A172 (cell line): ENCODE data around the gene GOLGA6L2. TPM values are rescaled to one million over a fixed set of nuclear protein-coding genes. Genes with fewer than 3 reads are reported as not detected.
"Not testable (repeated sequence)": the region's sequence is repeated elsewhere in the genome, so short reads cannot be mapped to it uniquely, and the experiment has no call there.

ENCODE experiments used
- DNase-seq: peaks from one replicate; pipeline ENCODE4 v3.0.0-alpha.2; 2015; ENCODE audit warnings: low spot score
- total RNA-seq: library from RNA; depleted of rRNA; stranded (reverse); fragments of >200 nt; shearing (Covaris generic); gene quantifications from 2 replicates; pipeline ENCODE4 v1.2.3, GENCODE V29; 2014

GOLGA6L2 gene
- total RNA-seq, 1 experiment from 2014 or later: not detected

DNA sequence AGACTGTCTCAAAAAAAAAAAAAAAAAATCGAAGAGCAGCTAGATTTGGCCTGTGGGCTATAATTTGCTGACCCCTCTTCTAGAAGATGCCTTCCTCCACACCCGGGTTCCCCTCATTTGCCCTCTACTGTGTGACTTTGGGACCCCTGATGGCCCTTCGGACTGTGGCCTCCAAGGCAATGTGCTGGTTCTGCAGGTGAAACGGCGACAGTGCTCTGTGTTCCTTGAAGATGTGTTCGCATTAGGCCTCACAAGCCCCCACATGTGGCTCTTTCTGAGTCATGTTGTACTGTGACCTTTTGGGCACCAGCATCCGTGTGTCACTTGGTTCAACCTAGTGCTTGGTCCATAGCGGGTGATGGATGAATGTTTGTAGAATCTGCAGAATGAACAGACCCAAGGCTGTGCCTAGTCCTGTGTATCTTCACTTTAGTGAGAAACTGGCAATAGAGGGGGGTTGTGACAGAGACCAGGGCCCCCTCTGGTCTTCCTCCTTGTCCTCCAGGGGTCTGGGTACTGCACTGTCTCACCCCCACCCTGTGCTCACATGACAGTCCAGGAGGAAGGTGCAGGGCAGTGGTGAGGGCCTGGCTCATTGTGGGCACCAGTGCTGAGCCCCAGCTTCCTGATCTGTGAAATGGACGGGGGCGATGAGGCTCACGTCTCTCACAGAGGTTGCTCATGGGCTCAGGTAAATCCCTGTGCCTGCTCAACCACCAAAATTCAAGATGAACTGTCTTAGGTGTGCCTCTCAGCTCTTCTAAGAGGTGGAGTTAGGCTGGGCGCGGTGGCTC is 22.7 kb downstream of the GOLGA6L2 start:
- DNase-seq: no peak

DNA sequence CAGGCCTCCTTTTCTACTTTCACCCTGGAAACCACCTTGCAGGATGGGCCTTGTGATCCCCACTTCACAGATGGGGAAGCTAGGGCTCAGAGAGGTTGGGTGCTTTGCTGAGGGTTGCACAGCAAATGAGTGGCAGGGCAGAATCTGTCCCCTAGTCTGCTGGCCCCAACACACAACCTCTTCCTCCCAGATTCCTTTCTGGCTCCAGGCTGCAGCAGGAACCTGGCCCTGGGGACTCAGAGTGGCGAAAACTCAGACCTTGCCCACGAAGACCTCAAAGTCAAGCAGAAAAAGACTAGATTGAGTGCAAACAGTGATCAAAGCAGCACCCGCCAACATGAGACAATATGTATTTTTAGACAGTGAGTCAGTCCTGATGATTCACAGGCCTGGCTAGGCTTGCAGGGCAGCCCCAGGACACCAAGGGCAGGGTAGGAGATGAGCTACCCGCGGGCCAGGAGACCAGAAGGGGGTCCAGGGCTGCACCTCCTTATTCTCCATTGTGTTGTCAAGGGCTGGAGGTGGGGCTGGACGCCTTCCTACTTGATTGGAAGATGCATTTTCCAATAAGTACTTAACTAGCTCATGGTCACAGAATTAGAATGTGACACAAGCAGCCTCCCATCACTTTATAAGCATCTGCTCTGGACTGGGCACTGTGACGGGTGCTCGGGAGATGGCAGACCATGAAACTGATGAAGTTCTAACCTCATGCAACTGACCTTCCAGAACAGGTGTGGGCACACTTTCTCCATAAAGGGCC is 23.9 kb downstream of the GOLGA6L2 start:
- peak; percentile 23 for DNase-seq

DNA sequence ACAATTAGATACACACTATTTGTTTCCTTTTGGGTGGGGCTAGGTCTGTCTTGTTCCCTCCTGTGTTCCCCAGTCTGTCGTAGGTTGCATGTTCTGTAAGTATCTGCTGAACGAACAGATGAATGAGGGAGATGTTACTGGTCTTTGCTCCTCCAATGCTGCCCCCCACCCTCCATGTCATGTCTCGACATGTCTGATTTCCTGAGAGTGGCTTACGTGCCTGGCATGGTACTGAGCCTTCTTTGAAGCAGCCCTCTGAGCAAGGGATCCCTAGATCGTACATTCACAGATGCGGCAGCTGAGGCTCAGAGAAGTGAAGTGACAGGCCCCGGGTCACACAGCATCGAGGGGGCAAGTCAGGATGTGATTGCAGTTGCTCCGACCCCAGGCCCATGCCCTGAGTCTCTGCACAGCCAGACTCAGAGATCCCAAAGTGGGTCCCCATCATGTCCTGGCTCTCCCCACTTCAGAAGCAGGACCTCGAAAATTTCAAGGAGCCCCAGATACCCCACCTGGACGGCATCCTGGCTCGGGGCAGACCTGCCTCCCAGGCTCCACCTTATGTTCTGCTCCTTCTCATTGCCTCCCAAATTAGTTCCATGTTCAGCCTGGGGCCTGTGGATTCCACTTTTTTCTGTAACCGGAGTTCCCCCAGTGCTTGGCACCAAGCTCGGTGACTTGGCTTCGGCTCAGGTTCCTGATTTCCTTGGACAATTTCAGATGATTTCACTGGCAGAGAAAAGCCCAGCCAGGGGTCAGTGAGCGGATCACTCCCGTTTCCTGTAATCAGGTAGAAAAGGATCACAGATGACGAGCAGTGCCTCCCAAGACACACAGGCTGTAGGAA is 24.7 kb downstream of the GOLGA6L2 start:
- DNase-seq: peak; percentile 28

- DNase-seq: peak; percentile 5
Measured at GRCh38 chr15:23420806-23421575, 26.1 kb downstream of the GOLGA6L2 start.

- DNase-seq: no peak
Measured at GRCh38 chr15:23416349-23417276, 30.4 kb downstream of the GOLGA6L2 start.

- not testable (repeated sequence) for DNase-seq
Measured at GRCh38 chr15:23415866-23416265, 31.2 kb downstream of the GOLGA6L2 start.

- no peak for DNase-seq
Measured at GRCh38 chr15:23415321-23415865, 31.6 kb downstream of the GOLGA6L2 start.

- DNase-seq: not testable (repeated sequence)
Measured at GRCh38 chr15:23412881-23413600, 34.0 kb downstream of the GOLGA6L2 start.

- DNase-seq: no peak
Measured at GRCh38 chr15:23411841-23412240, 35.2 kb downstream of the GOLGA6L2 start.

- no peak for DNase-seq
Measured at GRCh38 chr15:23403550-23403949, 43.5 kb downstream of the GOLGA6L2 start.

- DNase-seq: no peak
Measured at GRCh38 chr15:23402544-23402943, 44.5 kb downstream of the GOLGA6L2 start.

- no peak for DNase-seq
Measured at GRCh38 chr15:23402140-23402539, 44.9 kb downstream of the GOLGA6L2 start.

DNA sequence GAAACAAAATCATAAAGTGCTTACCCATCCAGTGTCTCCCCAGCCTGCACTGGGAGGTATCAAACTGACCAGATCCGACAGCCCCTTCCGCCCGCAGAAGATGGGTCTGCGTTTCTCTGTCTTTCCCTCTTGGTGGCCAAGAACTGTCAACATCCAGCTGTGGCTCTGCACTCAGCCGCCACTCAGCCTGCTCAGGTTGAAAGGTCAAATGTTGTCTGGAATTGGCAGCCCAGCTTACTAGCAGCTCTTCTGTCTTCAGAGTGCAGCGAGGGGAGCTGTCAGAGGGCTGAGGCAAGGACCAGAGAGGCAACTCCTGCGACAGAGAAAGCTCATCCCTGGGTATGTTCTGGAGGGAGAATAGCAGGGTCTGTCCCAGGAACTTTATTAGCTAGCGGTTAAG is 45.4 kb downstream of the GOLGA6L2 start:
- no peak for DNase-seq

- DNase-seq: not testable (repeated sequence)
Measured at GRCh38 chr15:23399207-23399606, 47.8 kb downstream of the GOLGA6L2 start.

DNA sequence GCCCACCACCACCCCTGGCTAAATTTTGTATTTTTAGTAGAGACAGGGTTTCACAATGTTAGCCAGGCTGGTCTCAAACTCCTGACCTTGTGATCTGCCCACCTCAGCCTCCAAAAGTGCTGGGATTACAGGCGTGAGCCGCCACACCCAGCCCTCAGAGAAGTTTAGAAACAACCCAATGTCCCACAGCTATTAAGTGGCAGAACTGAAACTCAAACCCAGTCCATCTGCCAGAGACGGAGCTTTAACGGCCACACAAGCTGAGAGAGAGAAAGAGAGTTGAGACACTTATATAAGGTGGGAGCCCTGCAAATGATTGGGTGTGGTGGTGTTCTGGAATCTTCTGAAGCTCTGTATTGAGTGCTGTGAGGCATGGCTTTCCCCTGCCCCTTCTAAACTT is 48.7 kb downstream of the GOLGA6L2 start:
- DNase-seq: not testable (repeated sequence)

GRCh38 chr15:23397779-23398178 is 49.3 kb downstream of the GOLGA6L2 start:
- DNase-seq: peak; percentile 19

GRCh38 chr15:23395832-23396231 is 51.2 kb downstream of the GOLGA6L2 start:
- peak; percentile 10 for DNase-seq

- peak; percentile 85 for DNase-seq
Measured at GRCh38 chr15:23395030-23395692, 51.9 kb downstream of the GOLGA6L2 start.
